ENCODE results near the gene PLA2G1B. TPM values are rescaled to one million over a fixed set of nuclear protein-coding genes. Genes with fewer than 3 reads are reported as not detected.

PLA2G1B gene
- polyA plus RNA-seq, 1 donor (not counting 4 experiments of a cell fraction or from before 2014, with no cell fraction given) = not detected

DNA sequence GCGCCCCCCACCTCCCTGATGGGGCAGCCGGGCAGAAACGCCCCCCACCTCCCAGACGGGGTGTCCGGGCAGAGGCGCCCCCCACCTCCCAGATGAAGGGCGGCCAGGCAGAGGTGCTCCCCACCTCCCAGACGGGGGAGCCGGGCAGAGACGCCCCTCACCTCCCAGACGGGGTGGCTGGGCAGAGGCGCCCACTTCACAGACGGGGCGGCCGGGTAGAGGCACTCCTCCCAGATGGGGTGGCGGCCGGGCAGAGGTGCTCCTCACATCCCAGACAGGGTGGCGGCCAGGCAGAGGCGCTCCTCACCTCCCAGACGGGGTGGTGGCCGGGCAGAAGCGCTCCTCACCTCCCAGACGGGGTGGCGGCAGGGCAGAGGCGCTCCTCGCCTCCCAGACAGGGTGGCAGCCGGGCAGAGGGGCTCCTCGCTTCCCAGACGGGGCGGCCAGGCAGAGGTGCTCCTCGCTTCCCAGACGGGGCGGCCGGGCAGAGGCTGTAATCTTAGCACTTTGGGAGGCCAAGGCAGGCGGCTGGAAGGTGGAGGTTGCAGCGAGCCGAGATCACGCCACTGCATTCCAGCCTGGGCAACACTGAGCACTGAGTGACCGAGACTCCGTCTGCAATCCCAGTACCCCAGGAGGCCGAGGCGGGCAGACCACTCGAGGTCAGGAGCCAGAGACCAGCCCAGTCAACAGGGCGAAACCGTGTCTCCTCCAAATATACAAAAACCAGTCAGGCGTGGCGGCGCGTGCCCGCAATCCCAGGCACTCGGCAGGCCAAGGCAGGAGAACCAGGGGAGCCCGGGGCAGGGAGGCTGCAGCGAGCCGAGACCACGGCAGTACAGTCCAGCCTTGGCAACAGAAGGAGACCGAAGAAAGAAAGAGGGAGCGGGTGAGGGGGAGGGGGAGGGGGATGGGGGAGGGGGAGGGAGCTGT is 49.2 kb downstream of the PLA2G1B start:
- Histone ChIP-seq H3K27me3 (ENCODE audit: control insufficient read depth, extremely low read depth, insufficient read depth, low read length) (no peaks in the 10 kb centered on the region), H3K9me1 (ENCODE audit: control insufficient read depth, extremely low read depth, insufficient read depth, low read length) (no peaks in the 10 kb centered on the region), H3K9ac (ENCODE audit: control insufficient read depth, extremely low read depth, insufficient read depth, low read length) (no peak overlapping the region), H4K20me1 (ENCODE audit: control insufficient read depth, extremely low read depth, insufficient read depth, low read length) (no peaks in the 10 kb centered on the region), H3K36me3 (ENCODE audit: control insufficient read depth in 2 of 2, extremely low read depth in 1 of 2, insufficient read depth in 2 of 2, low read length in 2 of 2) (no peaks in the 10 kb centered on the region), H3K4me2 (ENCODE audit: control insufficient read depth, extremely low read depth, insufficient read depth, low read depth, low read length) (no peak overlapping the region), H3K79me2 (ENCODE audit: control insufficient read depth, insufficient read depth, low read length) (no peaks in the 10 kb centered on the region), H3K4me3 (ENCODE audit: control insufficient read depth in 2 of 3, extremely low read depth in 1 of 3, insufficient read depth in 2 of 3, low read depth in 1 of 3, low read length in 3 of 3) (no peak overlapping the region), H3K27ac (ENCODE audit: control insufficient read depth, insufficient read depth, low read length) (no peak overlapping the region), H2AFZ (ENCODE audit: control insufficient read depth, low read length) (no peak overlapping the region), H3K4me1 (ENCODE audit: control insufficient read depth, extremely low read depth, insufficient read depth, low read length) (no peaks in the 10 kb centered on the region), H3K9me3 (ENCODE audit: control insufficient read depth, low read depth, low read length) (no peaks in the 10 kb centered on the region)
- dilution Hi-C loops (cut with MboI; ENCODE audit: extremely low pct_ligation_motif_present, low sequenced_read_pairs) = no loop called here
- no peak for TF ChIP-seq EZH2 (IDR thresholded peaks at IDR 0.05; ENCODE audit: low read length)
- TF ChIP-seq, protein P1, sequence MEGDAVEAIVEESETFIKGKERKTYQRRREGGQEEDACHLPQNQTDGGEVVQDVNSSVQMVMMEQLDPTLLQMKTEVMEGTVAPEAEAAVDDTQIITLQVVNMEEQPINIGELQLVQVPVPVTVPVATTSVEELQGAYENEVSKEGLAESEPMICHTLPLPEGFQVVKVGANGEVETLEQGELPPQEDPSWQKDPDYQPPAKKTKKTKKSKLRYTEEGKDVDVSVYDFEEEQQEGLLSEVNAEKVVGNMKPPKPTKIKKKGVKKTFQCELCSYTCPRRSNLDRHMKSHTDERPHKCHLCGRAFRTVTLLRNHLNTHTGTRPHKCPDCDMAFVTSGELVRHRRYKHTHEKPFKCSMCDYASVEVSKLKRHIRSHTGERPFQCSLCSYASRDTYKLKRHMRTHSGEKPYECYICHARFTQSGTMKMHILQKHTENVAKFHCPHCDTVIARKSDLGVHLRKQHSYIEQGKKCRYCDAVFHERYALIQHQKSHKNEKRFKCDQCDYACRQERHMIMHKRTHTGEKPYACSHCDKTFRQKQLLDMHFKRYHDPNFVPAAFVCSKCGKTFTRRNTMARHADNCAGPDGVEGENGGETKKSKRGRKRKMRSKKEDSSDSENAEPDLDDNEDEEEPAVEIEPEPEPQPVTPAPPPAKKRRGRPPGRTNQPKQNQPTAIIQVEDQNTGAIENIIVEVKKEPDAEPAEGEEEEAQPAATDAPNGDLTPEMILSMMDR (optimal IDR thresholded peaks at IDR 0.05 in 1 of 3, IDR thresholded peaks at IDR 0.05 in 1 of 3, conservative IDR thresholded peaks at IDR 0.05 in 1 of 3; ENCODE audit: extremely low read depth in 1 of 3, insufficient read depth in 2 of 3, low read length in 3 of 3) = no peak
- DNase-seq (ENCODE audit: low read depth, low spot score) = no peak
- FAIRE-seq = no peak

- DNase-seq (ENCODE audit: low read depth, low spot score) (no peak), FAIRE-seq (no peak)
- TF ChIP-seq, protein P1 (optimal IDR thresholded peaks at IDR 0.05 in 1 of 3, IDR thresholded peaks at IDR 0.05 in 1 of 3, conservative IDR thresholded peaks at IDR 0.05 in 1 of 3; ENCODE audit: extremely low read depth in 1 of 3, insufficient read depth in 2 of 3, low read length in 3 of 3) = no peak
- TF ChIP-seq EZH2 (IDR thresholded peaks at IDR 0.05; ENCODE audit: low read length) = no peak
- H4K20me1 ChIP-seq (ENCODE audit: control insufficient read depth, extremely low read depth, insufficient read depth, low read length) = no peaks in the 10 kb centered on the region
- no peaks in the 10 kb centered on the region for H3K36me3 ChIP-seq (ENCODE audit: control insufficient read depth in 2 of 2, extremely low read depth in 1 of 2, insufficient read depth in 2 of 2, low read length in 2 of 2)
- no peaks in the 10 kb centered on the region for H3K4me1 ChIP-seq (ENCODE audit: control insufficient read depth, extremely low read depth, insufficient read depth, low read length)
- H3K9me3 ChIP-seq (ENCODE audit: control insufficient read depth, low read depth, low read length) = no peaks in the 10 kb centered on the region
- dilution Hi-C loops (cut with MboI; ENCODE audit: extremely low pct_ligation_motif_present, low sequenced_read_pairs) = no loop called here
- no peak overlapping the region for H2AFZ ChIP-seq (ENCODE audit: control insufficient read depth, low read length)
- no peaks in the 10 kb centered on the region for H3K27me3 ChIP-seq (ENCODE audit: control insufficient read depth, extremely low read depth, insufficient read depth, low read length)
- H3K27ac ChIP-seq (ENCODE audit: control insufficient read depth, insufficient read depth, low read length) = no peak overlapping the region
- no peaks in the 10 kb centered on the region for H3K9me1 ChIP-seq (ENCODE audit: control insufficient read depth, extremely low read depth, insufficient read depth, low read length)
- no peaks in the 10 kb centered on the region for H3K79me2 ChIP-seq (ENCODE audit: control insufficient read depth, insufficient read depth, low read length)
- H3K9ac ChIP-seq (ENCODE audit: control insufficient read depth, extremely low read depth, insufficient read depth, low read length) = no peak overlapping the region
- no peak overlapping the region for H3K4me3 ChIP-seq (ENCODE audit: control insufficient read depth in 2 of 3, extremely low read depth in 1 of 3, insufficient read depth in 2 of 3, low read depth in 1 of 3, low read length in 3 of 3)
- H3K4me2 ChIP-seq (ENCODE audit: control insufficient read depth, extremely low read depth, insufficient read depth, low read depth, low read length) = no peak overlapping the region
Measured at GRCh38 chr12:120276734-120277133, 50.8 kb downstream of the PLA2G1B start.

Small RNAs within 50 kb of the gene (small RNA-seq; reads per million reads assigned to genes)
- gene RNU4-1 (ENCODE audit: insufficient read length in 3 of 3, low read depth in 3 of 3, low replicate concordance in 1 of 3) = 3.3 to 11.8 (median 6.0) reads per million in 3 experiments
- gene RNU4-2 (ENCODE audit: insufficient read length in 3 of 3, low read depth in 3 of 3, low replicate concordance in 1 of 3) = 8.5 to 66.0 (median 46.7) reads per million in 3 experiments
- 0 reads per million in 3 experiments for gene RNU6-1088P (ENCODE audit: insufficient read length in 3 of 3, low read depth in 3 of 3, low replicate concordance in 1 of 3)

Other genes starting within 250 kb of the PLA2G1B start
- 51.0 to 68.4 TPM (median 51.6 TPM) in 3 replicates for gene RAB35, start 211.0 kb downstream of the PLA2G1B start, polyA plus RNA-seq
- gene GCN1, start 133.1 kb downstream of the PLA2G1B start, polyA plus RNA-seq = 26.1 to 56.3 TPM (median 34.1 TPM) in 3 replicates
- gene RPLP0, start 126.7 kb downstream of the PLA2G1B start, polyA plus RNA-seq = 3,950 to 5,808 TPM (median 4,618 TPM) in 3 replicates
- 98.7 to 224 TPM (median 114 TPM) in 3 replicates for gene PXN, start 62.0 kb downstream of the PLA2G1B start, polyA plus RNA-seq
- under 0.01 TPM in 2 of 3 replicates, not detected in the other for gene RNU4-2, start 35.9 kb downstream of the PLA2G1B start, polyA plus RNA-seq
- gene RNU4-1, start 34.5 kb downstream of the PLA2G1B start, polyA plus RNA-seq = under 0.01 TPM in 2 of 3 replicates, not detected in the other
- 0.75 to 1.7 TPM (median 0.98 TPM) in 3 replicates for gene SIRT4, start 25.5 kb downstream of the PLA2G1B start, polyA plus RNA-seq
- not detected in 3 replicates for gene MSI1, start 41.4 kb upstream of the PLA2G1B start, polyA plus RNA-seq
- 584 to 976 TPM (median 663 TPM) in 3 replicates for gene COX6A1, start 110.3 kb upstream of the PLA2G1B start, polyA plus RNA-seq
- 37.3 to 71.1 TPM (median 46.7 TPM) in 3 replicates for gene TRIAP1, start 118.6 kb upstream of the PLA2G1B start, polyA plus RNA-seq
- gene GATC, start 118.7 kb upstream of the PLA2G1B start, polyA plus RNA-seq = 14.7 to 22.4 TPM (median 19.2 TPM) in 3 replicates
- gene SRSF9, start 142.0 kb upstream of the PLA2G1B start, polyA plus RNA-seq = 108 to 175 TPM (median 159 TPM) in 3 replicates
- 636 to 744 TPM (median 716 TPM) in 3 replicates for gene DYNLL1, start 168.3 kb upstream of the PLA2G1B start, polyA plus RNA-seq
- 23.9 to 38.7 TPM (median 27.9 TPM) in 3 replicates for gene COQ5, start 201.4 kb upstream of the PLA2G1B start, polyA plus RNA-seq
- gene RNF10, start 206.6 kb upstream of the PLA2G1B start, polyA plus RNA-seq = 55.3 to 160 TPM (median 60.3 TPM) in 3 replicates